GM12872 (cell line): Measurements from ENCODE around the gene MSI2.
A peak's percentile ranks its signal among the peaks of the same experiment; 100 is the strongest.

Experiments
- CTCF ChIP-seq: IDR thresholded peaks from 3 replicates; pipeline ENCODE4 v1.5.1; 2011; ENCODE audit warnings: low read depth, mild to moderate bottlenecking, low read length, moderate library complexity; ENCODE audit not compliant: insufficient read depth

Gene MSI2

GRCh38 chr17:57550016-57550415, 293.7 kb downstream of the MSI2 start:
- TF ChIP-seq CTCF = no peak

GRCh38 chr17:57550668-57551315, 294.5 kb downstream of the MSI2 start:
- TF ChIP-seq CTCF = no peak

GRCh38 chr17:57551321-57552079, 295.2 kb downstream of the MSI2 start:
- no peak for TF ChIP-seq CTCF

DNA sequence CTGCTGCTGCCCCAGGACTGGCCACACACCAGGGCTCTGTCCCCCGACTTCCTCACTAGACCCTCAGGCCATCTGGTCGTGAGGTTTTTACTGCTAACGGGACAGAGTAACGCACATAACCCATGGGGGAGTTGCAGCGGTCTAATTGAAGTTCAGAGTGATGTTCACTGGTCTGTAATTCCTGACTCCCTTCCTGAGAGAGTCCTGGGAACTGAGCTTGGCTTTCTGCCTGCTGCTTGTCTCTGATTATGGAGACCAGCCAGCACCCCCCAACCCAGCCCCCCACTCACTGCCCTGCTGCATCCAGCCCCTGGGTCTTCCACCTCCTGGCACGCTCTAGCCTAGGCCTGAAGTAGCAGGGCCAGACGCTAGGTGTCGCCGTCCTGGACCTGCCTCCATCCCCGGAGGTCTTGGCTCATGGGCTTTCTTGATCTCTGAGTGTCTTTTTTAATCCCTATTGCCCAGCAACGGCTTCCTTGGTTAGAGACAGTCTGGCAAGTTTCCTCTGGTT, 295.8 kb downstream of the MSI2 start:
- peak; percentile 87 for TF ChIP-seq CTCF

GRCh38 chr17:57553526-57553925, 297.2 kb downstream of the MSI2 start:
- no peak for TF ChIP-seq CTCF

DNA sequence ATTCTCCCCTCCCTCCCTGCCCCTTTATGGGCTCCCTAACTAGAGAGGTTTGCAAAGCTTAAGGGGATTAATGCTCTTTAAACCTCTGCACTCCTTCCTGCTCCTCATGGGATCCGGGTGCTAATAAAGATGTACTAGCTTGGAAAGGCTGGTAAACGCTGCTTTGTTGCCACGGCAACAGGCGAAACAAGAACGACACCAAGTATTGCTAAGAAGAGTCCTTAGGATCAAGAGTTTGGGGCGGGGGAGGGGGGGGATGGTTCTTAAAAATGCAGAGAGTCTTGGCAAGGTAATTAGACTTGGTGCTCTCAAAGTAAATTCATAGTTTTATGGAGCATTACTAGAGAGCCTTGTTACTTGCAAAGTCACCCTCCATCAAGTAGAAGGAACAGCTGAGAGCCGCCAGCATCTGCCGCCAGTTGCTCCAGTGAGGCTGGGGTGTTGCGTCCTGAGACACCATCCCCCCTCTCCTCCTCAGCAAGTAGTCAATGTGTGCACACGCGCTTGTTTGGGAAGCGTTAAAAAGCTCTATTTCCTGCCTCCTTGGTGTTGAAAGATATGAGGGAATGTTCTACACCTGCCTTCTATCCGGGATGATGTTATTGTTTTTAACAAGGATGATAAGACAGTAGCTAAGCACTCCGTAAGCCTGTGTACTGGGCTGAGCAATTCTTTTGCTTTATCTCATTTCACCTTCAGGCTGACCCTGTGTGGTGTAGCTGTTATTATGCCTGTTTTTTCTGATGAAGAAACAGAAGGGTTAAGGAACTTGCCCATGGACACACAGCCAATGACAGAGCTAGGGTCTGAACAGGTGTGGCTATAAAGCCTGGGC, 297.9 kb downstream of the MSI2 start:
- no peak for TF ChIP-seq CTCF
